ENCODE results near the gene HOMER1. TPM values are rescaled to one million over a fixed set of nuclear protein-coding genes. Genes with fewer than 3 reads are reported as not detected.

HOMER1 gene
- total and polyA plus RNA-seq, 9 of the 15 experiments (the other 6 are each of a cell fraction or from before 2014, with no cell fraction given): 6.3 to 39.9 (median 9.9) TPM

DNA sequence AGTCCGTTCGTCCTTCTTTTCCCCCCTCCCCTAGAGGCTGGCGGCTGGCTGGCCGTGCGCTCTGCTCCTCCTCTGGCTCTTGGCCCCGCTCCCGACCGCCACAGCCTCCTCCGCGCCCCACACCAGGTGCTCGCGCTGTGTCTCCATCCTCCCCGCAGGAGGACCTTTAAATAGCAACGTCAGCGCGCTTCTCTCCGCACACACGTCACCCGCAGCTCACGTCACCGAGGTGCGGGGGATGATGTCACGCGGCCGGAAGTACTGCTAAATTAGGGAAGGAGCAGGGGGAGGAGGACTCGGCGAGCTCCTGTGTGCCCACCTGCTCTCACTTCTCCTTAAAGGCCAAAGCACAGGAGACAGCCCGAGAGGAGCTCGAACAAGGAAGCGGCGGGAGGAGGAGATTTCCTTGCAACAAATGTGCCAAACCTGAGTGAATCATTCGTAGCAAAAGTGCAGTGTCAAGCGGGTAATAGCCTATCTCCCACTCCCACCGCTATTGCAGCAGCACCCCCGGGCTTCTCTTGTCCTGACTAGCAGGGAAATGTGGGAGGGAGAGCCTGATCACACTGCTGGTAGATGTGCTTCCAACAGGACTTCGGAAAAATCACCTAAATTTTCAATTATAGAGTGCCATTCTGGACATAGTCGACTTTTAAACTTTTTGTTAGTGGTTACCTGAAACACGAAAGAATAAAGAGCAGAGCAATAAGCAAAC lies 614 bp upstream of the HOMER1 start (continued):
- TF ChIP-seq KAT8 (IDR thresholded peaks at IDR 0.05; ENCODE audit: low read depth) (no peak), CBFA2T3 (IDR thresholded peaks at IDR 0.05) (peak; percentile 43), ATF6 (CRISPR knock-in tag; IDR thresholded peaks at IDR 0.05) (no peak), ZFP91 (CRISPR knock-in tag; IDR thresholded peaks at IDR 0.05) (peak; percentile 87), FOXJ3 (CRISPR knock-in tag; IDR thresholded peaks at IDR 0.05) (no peak), NR2C2 (CRISPR knock-in tag; IDR thresholded peaks at IDR 0.05) (peak; percentile 70; the same call in 1 of the 2 replicates), NR2C2 (tag; IDR thresholded peaks at IDR 0.05) (no peak; the same call in 1 of the 2 replicates), BCLAF1 (IDR thresholded peaks at IDR 0.05; ENCODE audit: borderline replicate concordance in 1 of 2, control insufficient read depth in 1 of 2, low read depth in 2 of 2, low read length in 1 of 2) (0 out of 4 replicates have a peak, but pooled peaks of 1 of the 2 experiments have one; percentile 62), ZFX (CRISPR knock-in tag; IDR thresholded peaks at IDR 0.05) (peak; percentile 90), HMG20B (CRISPR knock-in tag; IDR thresholded peaks at IDR 0.05) (no peak), KDM5B (IDR thresholded peaks at IDR 0.05; ENCODE audit: insufficient replicate concordance, low read depth, low read length) (peak; percentile 87)
- TF ChIP-seq, protein P1, sequence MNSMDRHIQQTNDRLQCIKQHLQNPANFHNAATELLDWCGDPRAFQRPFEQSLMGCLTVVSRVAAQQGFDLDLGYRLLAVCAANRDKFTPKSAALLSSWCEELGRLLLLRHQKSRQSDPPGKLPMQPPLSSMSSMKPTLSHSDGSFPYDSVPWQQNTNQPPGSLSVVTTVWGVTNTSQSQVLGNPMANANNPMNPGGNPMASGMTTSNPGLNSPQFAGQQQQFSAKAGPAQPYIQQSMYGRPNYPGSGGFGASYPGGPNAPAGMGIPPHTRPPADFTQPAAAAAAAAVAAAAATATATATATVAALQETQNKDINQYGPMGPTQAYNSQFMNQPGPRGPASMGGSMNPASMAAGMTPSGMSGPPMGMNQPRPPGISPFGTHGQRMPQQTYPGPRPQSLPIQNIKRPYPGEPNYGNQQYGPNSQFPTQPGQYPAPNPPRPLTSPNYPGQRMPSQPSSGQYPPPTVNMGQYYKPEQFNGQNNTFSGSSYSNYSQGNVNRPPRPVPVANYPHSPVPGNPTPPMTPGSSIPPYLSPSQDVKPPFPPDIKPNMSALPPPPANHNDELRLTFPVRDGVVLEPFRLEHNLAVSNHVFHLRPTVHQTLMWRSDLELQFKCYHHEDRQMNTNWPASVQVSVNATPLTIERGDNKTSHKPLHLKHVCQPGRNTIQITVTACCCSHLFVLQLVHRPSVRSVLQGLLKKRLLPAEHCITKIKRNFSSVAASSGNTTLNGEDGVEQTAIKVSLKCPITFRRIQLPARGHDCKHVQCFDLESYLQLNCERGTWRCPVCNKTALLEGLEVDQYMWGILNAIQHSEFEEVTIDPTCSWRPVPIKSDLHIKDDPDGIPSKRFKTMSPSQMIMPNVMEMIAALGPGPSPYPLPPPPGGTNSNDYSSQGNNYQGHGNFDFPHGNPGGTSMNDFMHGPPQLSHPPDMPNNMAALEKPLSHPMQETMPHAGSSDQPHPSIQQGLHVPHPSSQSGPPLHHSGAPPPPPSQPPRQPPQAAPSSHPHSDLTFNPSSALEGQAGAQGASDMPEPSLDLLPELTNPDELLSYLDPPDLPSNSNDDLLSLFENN (IDR thresholded peaks at IDR 0.05; ENCODE audit: low read depth in 2 of 2, low read length in 2 of 2): no peak; a peak in 1 of 4 replicates
